ENCODE results near the gene VAMP5. TPM values are rescaled to one million over a fixed set of nuclear protein-coding genes. Genes with fewer than 3 reads are reported as not detected.

Gene VAMP5
- total and polyA plus RNA-seq, 2 experiments from 2014 or later = 0.87 to 7.8 TPM

GRCh38 chr2:85583667-85584353 is 421 bp upstream of the VAMP5 start:
- H3K27me3 ChIP-seq (ENCODE audit: insufficient read depth) = peaks cover 31% of the 10 kb centered on the region
- peak overlapping the region; percentile 86 for H3K4me2 ChIP-seq
- H3K27me3 Mint-ChIP-seq (ENCODE audit: insufficient read depth, low read depth, poor library complexity) = peaks cover 30% of the 10 kb centered on the region

More at GRCh38 chr2:85583667-85584353, 421 bp upstream of the VAMP5 start:
- peak overlapping the region; percentile 65 for H3K4me3 ChIP-seq
- H4K20me1 ChIP-seq (replicated peaks; ENCODE audit: insufficient read depth) = no peaks in the 10 kb centered on the region
- no peaks in the 10 kb centered on the region for H3K9me2 ChIP-seq (ENCODE audit: insufficient read depth)
- no peak for ATAC-seq
- peaks cover 10% of the 10 kb centered on the region; the same call in 1 of the 3 replicates for H3K36me3 Mint-ChIP-seq (ENCODE audit: low read depth)
- DNase-seq (ENCODE audit: low spot score) = no peak
- H3K9me3 Mint-ChIP-seq = 0 out of 3 replicates have a peak, but pooled peaks cover 3% of the 10 kb centered on the region
- H3K79me2 ChIP-seq (replicated peaks; ENCODE audit: insufficient read depth) = no peaks in the 10 kb centered on the region
- peak overlapping the region; percentile 84; the same call in 1 of the 2 replicates for H2AFZ ChIP-seq
- peaks cover 19% of the 10 kb centered on the region for H3K4me1 ChIP-seq (ENCODE audit: insufficient read depth)
- H3F3A ChIP-seq (replicated peaks; ENCODE audit: low read depth) = 0 out of 2 replicates have a peak, but pooled peaks cover 3% of the 10 kb centered on the region
- H3K4me3 Mint-ChIP-seq = peak overlapping the region; percentile 67
- H3K27ac Mint-ChIP-seq = no peak overlapping the region
- H3K27ac ChIP-seq (ENCODE audit: low read depth) = no peak overlapping the region
- H3K36me3 ChIP-seq (ENCODE audit: insufficient read depth) = no peaks in the 10 kb centered on the region
- H3K4me1 Mint-ChIP-seq = peaks cover 20% of the 10 kb centered on the region
- no peak for TF ChIP-seq EZH2phosphoT487 (IDR thresholded peaks at IDR 0.05; ENCODE audit: unreplicated experiment)
- TF ChIP-seq, protein P1, sequence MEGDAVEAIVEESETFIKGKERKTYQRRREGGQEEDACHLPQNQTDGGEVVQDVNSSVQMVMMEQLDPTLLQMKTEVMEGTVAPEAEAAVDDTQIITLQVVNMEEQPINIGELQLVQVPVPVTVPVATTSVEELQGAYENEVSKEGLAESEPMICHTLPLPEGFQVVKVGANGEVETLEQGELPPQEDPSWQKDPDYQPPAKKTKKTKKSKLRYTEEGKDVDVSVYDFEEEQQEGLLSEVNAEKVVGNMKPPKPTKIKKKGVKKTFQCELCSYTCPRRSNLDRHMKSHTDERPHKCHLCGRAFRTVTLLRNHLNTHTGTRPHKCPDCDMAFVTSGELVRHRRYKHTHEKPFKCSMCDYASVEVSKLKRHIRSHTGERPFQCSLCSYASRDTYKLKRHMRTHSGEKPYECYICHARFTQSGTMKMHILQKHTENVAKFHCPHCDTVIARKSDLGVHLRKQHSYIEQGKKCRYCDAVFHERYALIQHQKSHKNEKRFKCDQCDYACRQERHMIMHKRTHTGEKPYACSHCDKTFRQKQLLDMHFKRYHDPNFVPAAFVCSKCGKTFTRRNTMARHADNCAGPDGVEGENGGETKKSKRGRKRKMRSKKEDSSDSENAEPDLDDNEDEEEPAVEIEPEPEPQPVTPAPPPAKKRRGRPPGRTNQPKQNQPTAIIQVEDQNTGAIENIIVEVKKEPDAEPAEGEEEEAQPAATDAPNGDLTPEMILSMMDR (conservative IDR thresholded peaks at IDR 0.05; ENCODE audit: low read depth in 2 of 2) = no peak
- no peak for TF ChIP-seq EZH2 (IDR thresholded peaks at IDR 0.05; ENCODE audit: low read depth, unreplicated experiment)
- no peak for TF ChIP-seq STAT1 (IDR thresholded peaks at IDR 0.05; ENCODE audit: unreplicated experiment)
- TF ChIP-seq, protein P2, sequence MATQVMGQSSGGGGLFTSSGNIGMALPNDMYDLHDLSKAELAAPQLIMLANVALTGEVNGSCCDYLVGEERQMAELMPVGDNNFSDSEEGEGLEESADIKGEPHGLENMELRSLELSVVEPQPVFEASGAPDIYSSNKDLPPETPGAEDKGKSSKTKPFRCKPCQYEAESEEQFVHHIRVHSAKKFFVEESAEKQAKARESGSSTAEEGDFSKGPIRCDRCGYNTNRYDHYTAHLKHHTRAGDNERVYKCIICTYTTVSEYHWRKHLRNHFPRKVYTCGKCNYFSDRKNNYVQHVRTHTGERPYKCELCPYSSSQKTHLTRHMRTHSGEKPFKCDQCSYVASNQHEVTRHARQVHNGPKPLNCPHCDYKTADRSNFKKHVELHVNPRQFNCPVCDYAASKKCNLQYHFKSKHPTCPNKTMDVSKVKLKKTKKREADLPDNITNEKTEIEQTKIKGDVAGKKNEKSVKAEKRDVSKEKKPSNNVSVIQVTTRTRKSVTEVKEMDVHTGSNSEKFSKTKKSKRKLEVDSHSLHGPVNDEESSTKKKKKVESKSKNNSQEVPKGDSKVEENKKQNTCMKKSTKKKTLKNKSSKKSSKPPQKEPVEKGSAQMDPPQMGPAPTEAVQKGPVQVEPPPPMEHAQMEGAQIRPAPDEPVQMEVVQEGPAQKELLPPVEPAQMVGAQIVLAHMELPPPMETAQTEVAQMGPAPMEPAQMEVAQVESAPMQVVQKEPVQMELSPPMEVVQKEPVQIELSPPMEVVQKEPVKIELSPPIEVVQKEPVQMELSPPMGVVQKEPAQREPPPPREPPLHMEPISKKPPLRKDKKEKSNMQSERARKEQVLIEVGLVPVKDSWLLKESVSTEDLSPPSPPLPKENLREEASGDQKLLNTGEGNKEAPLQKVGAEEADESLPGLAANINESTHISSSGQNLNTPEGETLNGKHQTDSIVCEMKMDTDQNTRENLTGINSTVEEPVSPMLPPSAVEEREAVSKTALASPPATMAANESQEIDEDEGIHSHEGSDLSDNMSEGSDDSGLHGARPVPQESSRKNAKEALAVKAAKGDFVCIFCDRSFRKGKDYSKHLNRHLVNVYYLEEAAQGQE (IDR thresholded peaks at IDR 0.05; ENCODE audit: unreplicated experiment) = no peak
- no peak for TF ChIP-seq ZNF331 (CRISPR knock-in tag; IDR thresholded peaks at IDR 0.05; ENCODE audit: low read depth)

All from GM23338 (cell line).